ENCODE data around the gene CLTCL1.

- TF ChIP-seq, protein P1, sequence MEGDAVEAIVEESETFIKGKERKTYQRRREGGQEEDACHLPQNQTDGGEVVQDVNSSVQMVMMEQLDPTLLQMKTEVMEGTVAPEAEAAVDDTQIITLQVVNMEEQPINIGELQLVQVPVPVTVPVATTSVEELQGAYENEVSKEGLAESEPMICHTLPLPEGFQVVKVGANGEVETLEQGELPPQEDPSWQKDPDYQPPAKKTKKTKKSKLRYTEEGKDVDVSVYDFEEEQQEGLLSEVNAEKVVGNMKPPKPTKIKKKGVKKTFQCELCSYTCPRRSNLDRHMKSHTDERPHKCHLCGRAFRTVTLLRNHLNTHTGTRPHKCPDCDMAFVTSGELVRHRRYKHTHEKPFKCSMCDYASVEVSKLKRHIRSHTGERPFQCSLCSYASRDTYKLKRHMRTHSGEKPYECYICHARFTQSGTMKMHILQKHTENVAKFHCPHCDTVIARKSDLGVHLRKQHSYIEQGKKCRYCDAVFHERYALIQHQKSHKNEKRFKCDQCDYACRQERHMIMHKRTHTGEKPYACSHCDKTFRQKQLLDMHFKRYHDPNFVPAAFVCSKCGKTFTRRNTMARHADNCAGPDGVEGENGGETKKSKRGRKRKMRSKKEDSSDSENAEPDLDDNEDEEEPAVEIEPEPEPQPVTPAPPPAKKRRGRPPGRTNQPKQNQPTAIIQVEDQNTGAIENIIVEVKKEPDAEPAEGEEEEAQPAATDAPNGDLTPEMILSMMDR (IDR thresholded peaks at IDR 0.05 in 4 of 5, conservative IDR thresholded peaks at IDR 0.05 in 1 of 5) = no peak
- TF ChIP-seq POLR2A (IDR thresholded peaks at IDR 0.05) = peak in 1 of 2 donors; percentile 30
Observed at GRCh38 chr22:19287889-19288288, 3.6 kb downstream of the CLTCL1 start.

Measured in gastrocnemius medialis (tissue), 4 donors.